ENCODE measurements around the gene GAMT.

- no peak for TF ChIP-seq TAF1 (IDR thresholded peaks at IDR 0.05; ENCODE audit: borderline replicate concordance, low read depth, low read length)
- TF ChIP-seq POLR2A (IDR thresholded peaks at IDR 0.05; ENCODE audit: low read depth, low read length) = no peak
Measured at GRCh38 chr19:1355568-1356507, 45.5 kb downstream of the GAMT start.
